ENCODE measurements around the gene CAMSAP1. TPM values are rescaled to one million over a fixed set of nuclear protein-coding genes. Genes with fewer than 3 reads are reported as not detected.
"Not testable (repeated sequence)": the region's sequence is repeated elsewhere in the genome, so short reads cannot be mapped to it uniquely, and the experiment has no call there.

CAMSAP1 gene
- total and polyA plus RNA-seq, 4 donors: 41.7 to 58.8 (median 45.0) TPM

DNA sequence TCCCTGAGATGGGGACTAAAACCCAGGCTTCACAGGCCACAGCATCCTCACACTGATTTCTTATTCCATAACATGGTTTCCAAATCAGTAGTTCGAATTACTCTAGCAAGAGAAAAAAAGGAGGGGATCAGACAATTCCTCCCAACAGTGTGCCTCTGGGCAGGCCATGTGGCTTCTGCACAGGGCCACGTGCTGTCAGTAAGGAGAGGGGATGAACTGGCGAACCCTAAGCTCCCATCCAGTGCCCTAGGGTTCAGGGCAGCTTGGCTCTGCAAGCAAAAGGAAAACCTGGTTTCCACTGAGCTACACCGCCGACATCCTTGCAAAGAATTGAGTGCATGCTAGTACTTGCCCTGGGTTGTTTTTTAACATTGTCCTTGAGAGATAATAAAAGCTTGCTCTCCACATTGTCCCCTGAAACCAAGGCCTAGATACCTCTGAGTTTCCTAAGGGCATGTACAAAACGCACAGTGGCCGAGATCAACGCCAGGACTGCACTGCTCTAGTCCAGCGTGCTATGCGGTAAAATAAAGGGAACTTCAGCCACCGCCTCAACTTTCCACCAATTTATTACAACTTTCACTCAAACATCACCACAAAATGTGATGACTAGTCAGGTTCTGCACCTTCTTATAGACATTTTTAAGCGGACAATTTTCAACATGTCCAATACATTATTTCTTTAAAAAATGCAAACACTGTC, 4.5 kb downstream of the CAMSAP1 start:
- Histone ChIP-seq H3K9me3 (ENCODE audit: control insufficient read depth, insufficient read depth, low read length) (no peaks in the 10 kb centered on the region), H3K36me3 (ENCODE audit: control insufficient read depth, insufficient read depth, low read length) (peaks cover 8% of the 10 kb centered on the region), H3K4me3 (ENCODE audit: low read depth, low read length) (no peak overlapping the region), H3K27me3 (ENCODE audit: control insufficient read depth, insufficient read depth, low read length) (no peaks in the 10 kb centered on the region), H3K27ac (ENCODE audit: low read depth, low read length) (no peak overlapping the region), H3K4me1 (ENCODE audit: control insufficient read depth, insufficient read depth, low read length) (peaks cover 30% of the 10 kb centered on the region)
- 90% methylated on average over 8 of the region's 12 CpGs for WGBS (ENCODE audit: insufficient coverage)
- no peak for DNase-seq (ENCODE audit: low read depth in 4 of 6, low spot score in 6 of 6)

DNA sequence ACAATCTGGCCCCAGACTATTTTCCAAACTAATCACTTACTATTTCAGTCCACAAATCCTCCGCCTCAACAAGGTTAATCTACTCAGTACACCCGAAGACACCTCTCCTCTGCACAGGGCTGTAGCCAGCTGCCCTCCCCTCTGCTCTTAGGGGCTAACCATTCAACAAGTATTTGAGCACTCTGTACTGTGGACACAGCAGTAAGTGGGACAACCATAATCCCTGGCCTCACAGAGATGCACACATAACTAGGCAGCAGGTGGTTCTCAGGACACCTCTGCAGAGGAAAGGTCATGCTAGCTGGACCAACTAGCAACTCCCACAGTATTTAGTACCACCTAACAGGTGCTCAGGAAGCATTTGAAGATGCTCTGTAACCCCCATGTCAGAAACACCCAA, 5.5 kb downstream of the CAMSAP1 start:
- no peak for DNase-seq (ENCODE audit: low read depth in 4 of 6, low spot score in 6 of 6)
- Histone ChIP-seq H3K27me3 (ENCODE audit: control insufficient read depth, insufficient read depth, low read length) (no peaks in the 10 kb centered on the region), H3K27ac (ENCODE audit: low read depth, low read length) (no peak overlapping the region), H3K4me1 (ENCODE audit: control insufficient read depth, insufficient read depth, low read length) (peaks cover 30% of the 10 kb centered on the region), H3K9me3 (ENCODE audit: control insufficient read depth, insufficient read depth, low read length) (no peaks in the 10 kb centered on the region), H3K4me3 (ENCODE audit: low read depth, low read length) (no peak overlapping the region), H3K36me3 (ENCODE audit: control insufficient read depth, insufficient read depth, low read length) (peaks cover 8% of the 10 kb centered on the region)
- WGBS (ENCODE audit: insufficient coverage): 90% methylated on average over 2 of the region's 2 CpGs

DNA sequence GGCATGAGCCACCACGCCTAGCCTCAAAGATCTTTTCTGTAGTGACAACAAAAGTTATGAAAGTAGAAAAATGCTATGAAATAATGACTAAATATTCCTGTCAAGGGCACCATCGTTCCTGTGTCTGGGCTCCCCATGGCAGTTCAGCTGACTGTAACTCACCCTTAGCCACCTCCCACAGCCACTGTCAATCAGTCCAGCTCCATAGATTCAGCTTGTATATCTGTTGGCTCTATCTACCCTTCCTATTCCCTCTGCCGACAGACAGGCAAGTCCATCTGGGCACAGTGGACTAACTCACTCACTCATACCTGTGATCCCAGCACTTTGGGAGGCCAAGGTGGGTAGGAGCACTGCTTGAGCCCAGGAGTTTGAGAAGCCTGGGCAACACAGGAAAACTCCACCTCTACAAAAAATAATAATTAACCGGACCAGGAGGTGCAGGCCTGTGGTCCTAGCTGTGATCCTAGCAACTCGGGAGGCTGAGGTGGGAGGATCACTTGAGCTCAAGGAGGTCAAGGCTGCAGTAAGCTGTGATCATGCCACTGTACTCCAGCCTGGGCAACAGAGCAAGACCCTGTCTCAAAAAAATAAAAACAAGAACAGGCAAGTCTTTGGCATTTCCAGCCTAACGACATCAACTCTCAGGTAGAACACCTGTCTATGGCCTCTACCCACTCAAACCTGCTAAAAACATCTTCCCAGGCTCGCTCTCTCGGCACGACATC, 6.2 kb downstream of the CAMSAP1 start:
- Histone ChIP-seq H3K27me3 (ENCODE audit: control insufficient read depth, insufficient read depth, low read length) (no peaks in the 10 kb centered on the region), H3K9me3 (ENCODE audit: control insufficient read depth, insufficient read depth, low read length) (no peaks in the 10 kb centered on the region), H3K27ac (ENCODE audit: low read depth, low read length) (no peak overlapping the region), H3K4me3 (ENCODE audit: low read depth, low read length) (no peak overlapping the region), H3K4me1 (ENCODE audit: control insufficient read depth, insufficient read depth, low read length) (peaks cover 30% of the 10 kb centered on the region), H3K36me3 (ENCODE audit: control insufficient read depth, insufficient read depth, low read length) (peaks cover 8% of the 10 kb centered on the region)
- DNase-seq (ENCODE audit: low read depth in 4 of 6, low spot score in 6 of 6): no peak
- WGBS (ENCODE audit: insufficient coverage): 90% methylated on average over 7 of the region's 9 CpGs

DNA sequence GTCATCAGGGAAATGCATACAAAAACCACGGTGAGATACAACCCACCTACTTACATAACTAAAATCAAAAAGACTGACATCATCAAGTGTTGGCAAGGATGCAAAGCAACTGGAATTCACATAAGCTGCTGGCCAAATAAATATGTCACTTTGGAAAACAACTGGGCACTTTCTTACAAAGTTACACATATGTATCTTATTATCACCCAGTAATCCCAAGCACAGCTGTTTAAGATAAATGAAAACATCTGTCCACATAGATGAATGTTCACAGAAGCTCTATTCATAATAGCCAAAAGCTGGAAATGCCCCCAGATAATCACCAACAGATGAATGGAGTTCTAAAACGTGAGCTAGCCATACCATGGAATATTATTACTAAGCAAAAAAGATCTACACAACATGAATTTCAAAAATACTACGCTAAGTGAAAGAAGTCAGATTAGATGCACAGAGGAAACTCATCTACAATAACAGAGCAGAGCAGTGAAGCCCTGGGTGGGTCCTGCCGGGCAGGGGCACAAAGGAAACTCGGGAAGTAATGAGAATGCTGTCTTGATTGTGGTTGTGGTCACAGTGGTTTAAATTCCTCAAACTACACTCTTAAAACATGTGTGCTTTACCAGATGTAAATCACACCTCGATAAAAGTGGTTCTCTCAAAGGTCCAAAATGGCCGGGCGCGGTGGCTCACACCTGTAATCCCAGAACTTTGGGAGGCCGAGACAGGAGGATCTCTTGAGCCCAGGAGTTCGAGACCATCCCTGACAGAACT, 8.5 kb downstream of the CAMSAP1 start:
- WGBS (ENCODE audit: insufficient coverage): 97% methylated on average over 7 of the region's 11 CpGs
- Histone ChIP-seq H3K36me3 (ENCODE audit: control insufficient read depth, insufficient read depth, low read length) (no peaks in the 10 kb centered on the region), H3K4me1 (ENCODE audit: control insufficient read depth, insufficient read depth, low read length) (peaks cover 16% of the 10 kb centered on the region), H3K9me3 (ENCODE audit: control insufficient read depth, insufficient read depth, low read length) (no peaks in the 10 kb centered on the region), H3K27me3 (ENCODE audit: control insufficient read depth, insufficient read depth, low read length) (no peaks in the 10 kb centered on the region), H3K27ac (ENCODE audit: low read depth, low read length) (no peak overlapping the region), H3K4me3 (ENCODE audit: low read depth, low read length) (no peak overlapping the region)
- no peak for DNase-seq (ENCODE audit: low read depth in 4 of 6, low spot score in 6 of 6)

DNA sequence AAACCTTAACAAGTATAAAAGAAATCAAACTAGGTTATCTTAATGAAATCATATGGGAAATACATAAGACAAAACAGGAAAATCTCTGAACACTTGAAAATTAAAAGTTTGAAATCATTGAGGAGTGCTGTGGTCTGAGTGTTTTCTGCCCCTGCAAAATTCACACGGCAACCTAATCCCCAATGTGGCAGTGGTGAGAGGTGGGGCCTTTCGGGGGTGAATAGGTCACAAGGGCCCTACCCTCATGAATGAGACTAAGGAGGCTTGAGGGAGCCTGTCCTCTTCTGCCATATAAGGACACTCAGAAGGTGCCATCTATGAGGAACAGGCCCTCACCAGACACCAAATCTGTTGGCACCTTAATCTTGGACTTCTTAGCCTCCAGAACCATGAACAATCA, 10.7 kb downstream of the CAMSAP1 start:
- H3K27me3 ChIP-seq (ENCODE audit: control insufficient read depth, insufficient read depth, low read length): no peaks in the 10 kb centered on the region
- H3K36me3 ChIP-seq (ENCODE audit: control insufficient read depth, insufficient read depth, low read length): no peaks in the 10 kb centered on the region
- no peaks in the 10 kb centered on the region for H3K9me3 ChIP-seq (ENCODE audit: control insufficient read depth, insufficient read depth, low read length)
- DNase-seq (ENCODE audit: low read depth in 4 of 6, low spot score in 6 of 6): no peak
- WGBS (ENCODE audit: insufficient coverage): no CpG with 5 or more reads among the region's 2 CpGs
- H3K27ac ChIP-seq (ENCODE audit: low read depth, low read length): no peak overlapping the region
- H3K4me1 ChIP-seq (ENCODE audit: control insufficient read depth, insufficient read depth, low read length): peaks cover 9% of the 10 kb centered on the region
- H3K4me3 ChIP-seq (ENCODE audit: low read depth, low read length): no peak overlapping the region

DNA sequence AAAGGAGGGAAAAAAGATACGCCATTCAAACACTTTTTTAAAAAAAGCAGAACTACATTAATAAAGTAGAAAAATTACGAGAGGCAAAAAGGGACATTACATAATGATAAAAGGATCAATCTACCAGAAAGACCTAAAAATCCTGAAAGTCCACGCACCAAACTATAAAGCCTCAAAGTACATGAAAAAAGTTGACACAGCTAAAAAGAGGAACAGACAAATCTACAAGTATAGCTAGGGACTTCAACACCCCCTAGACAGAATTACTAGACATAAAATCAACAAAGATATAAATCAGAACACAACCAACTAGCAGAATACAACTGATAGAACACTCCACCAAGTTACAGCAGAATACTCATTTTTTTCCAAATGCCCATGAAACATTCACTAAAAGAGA, 11.1 kb downstream of the CAMSAP1 start:
- H3K27ac ChIP-seq (ENCODE audit: low read depth, low read length): no peak overlapping the region
- no peak for DNase-seq (ENCODE audit: low read depth in 4 of 6, low spot score in 6 of 6)
- no peaks in the 10 kb centered on the region for H3K9me3 ChIP-seq (ENCODE audit: control insufficient read depth, insufficient read depth, low read length)
- H3K36me3 ChIP-seq (ENCODE audit: control insufficient read depth, insufficient read depth, low read length): no peaks in the 10 kb centered on the region
- H3K4me1 ChIP-seq (ENCODE audit: control insufficient read depth, insufficient read depth, low read length): peaks cover 10% of the 10 kb centered on the region
- H3K4me3 ChIP-seq (ENCODE audit: low read depth, low read length): no peak overlapping the region
- no peaks in the 10 kb centered on the region for H3K27me3 ChIP-seq (ENCODE audit: control insufficient read depth, insufficient read depth, low read length)
- 83% methylated on average over 1 of the region's 3 CpGs for WGBS (ENCODE audit: insufficient coverage)

DNA sequence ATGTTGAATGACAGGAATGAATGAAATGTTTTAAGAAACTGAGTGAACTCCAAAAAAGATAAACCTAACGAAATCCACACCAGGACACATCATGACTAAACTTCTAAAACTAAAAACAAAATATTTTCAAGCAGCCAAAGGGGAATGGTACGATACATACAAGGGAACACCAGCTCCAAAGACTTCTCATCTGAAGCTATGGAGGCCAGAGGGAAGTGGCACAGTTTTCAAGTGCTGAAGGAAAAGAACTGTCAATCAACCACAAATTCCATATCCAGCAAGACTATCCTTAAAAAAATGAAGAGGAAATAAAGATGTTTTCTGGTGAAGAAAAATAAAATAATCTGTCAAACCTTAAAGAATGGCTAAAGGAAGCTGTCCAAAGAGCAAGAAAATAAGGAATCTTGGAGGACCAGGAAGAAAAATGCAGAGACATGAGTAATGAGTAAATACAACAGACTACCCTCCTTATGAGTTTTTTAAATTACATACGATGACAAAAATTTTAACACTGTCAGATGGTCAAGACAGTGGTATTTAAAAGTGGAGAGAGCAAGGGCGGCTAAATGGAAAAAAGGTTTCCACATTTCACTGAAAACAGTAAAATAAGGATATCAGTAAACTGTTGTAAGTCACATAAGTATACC, 12.0 kb downstream of the CAMSAP1 start:
- H3K36me3 ChIP-seq (ENCODE audit: control insufficient read depth, insufficient read depth, low read length): no peaks in the 10 kb centered on the region
- DNase-seq (ENCODE audit: low read depth in 4 of 6, low spot score in 6 of 6): no peak
- peaks cover 18% of the 10 kb centered on the region for H3K4me1 ChIP-seq (ENCODE audit: control insufficient read depth, insufficient read depth, low read length)
- no peak overlapping the region for H3K4me3 ChIP-seq (ENCODE audit: low read depth, low read length)
- no peaks in the 10 kb centered on the region for H3K27me3 ChIP-seq (ENCODE audit: control insufficient read depth, insufficient read depth, low read length)
- H3K9me3 ChIP-seq (ENCODE audit: control insufficient read depth, insufficient read depth, low read length): no peaks in the 10 kb centered on the region
- no CpG with 5 or more reads among the region's 4 CpGs for WGBS (ENCODE audit: insufficient coverage)
- no peak overlapping the region for H3K27ac ChIP-seq (ENCODE audit: low read depth, low read length)

DNA sequence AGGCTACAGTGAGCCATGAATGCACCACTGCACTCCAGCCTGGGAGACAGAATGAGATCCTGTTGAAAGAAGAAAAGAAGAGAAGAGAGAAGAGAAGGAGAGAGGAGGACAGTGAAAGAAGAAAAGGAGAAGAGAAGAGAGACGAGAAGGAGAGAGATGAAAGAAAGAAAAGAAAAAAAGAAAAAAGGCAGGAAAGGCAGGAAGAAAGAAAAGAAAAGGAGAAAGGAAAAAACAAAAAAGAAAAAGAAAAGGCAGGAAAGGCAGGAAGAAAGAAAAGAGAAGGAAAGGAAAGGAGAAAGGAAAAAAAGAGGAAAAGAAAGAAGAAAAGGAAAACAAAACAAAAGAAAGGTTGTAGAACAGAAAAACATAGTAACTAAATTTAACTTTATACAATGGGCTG, 14.2 kb downstream of the CAMSAP1 start:
- no peak for DNase-seq (ENCODE audit: low read depth in 4 of 6, low spot score in 6 of 6)
- Histone ChIP-seq H3K9me3 (ENCODE audit: control insufficient read depth, insufficient read depth, low read length) (no peaks in the 10 kb centered on the region), H3K36me3 (ENCODE audit: control insufficient read depth, insufficient read depth, low read length) (peaks cover 9% of the 10 kb centered on the region), H3K27ac (ENCODE audit: low read depth, low read length) (no peak overlapping the region), H3K27me3 (ENCODE audit: control insufficient read depth, insufficient read depth, low read length) (no peaks in the 10 kb centered on the region), H3K4me1 (ENCODE audit: control insufficient read depth, insufficient read depth, low read length) (peaks cover 39% of the 10 kb centered on the region), H3K4me3 (ENCODE audit: low read depth, low read length) (no peak overlapping the region)
- WGBS (ENCODE audit: insufficient coverage): 82% methylated on average over 1 of the region's 1 CpG

DNA sequence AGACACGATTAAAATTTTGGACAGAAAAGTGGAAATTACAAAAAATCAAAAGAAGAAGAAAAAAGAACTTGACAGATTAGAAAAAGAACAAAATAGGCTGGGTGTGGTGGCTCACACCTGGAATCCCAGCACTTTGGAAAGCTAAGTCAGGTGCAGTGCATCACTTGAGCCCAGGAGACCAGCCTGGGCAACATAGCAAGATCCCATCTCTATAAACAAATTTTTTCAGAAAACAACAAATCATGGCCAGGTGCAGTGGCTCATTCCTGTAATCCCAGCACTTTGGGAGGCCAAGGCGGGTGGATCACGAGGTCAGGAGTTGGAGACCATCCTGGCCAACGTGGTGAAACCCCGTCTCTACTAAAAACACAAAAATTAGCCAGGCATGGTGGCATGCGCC, 15.0 kb downstream of the CAMSAP1 start:
- Histone ChIP-seq H3K4me1 (ENCODE audit: control insufficient read depth, insufficient read depth, low read length) (peaks cover 47% of the 10 kb centered on the region), H3K36me3 (ENCODE audit: control insufficient read depth, insufficient read depth, low read length) (peaks cover 17% of the 10 kb centered on the region)
- H3K27me3 ChIP-seq (ENCODE audit: control insufficient read depth, insufficient read depth, low read length); H3K27ac ChIP-seq (ENCODE audit: low read depth, low read length); H3K4me3 ChIP-seq (ENCODE audit: low read depth, low read length); DNase-seq (ENCODE audit: low read depth in 4 of 6, low spot score in 6 of 6); H3K9me3 ChIP-seq (ENCODE audit: control insufficient read depth, insufficient read depth, low read length): not testable (repeated sequence)
- WGBS (ENCODE audit: insufficient coverage): 100% methylated on average over 2 of the region's 6 CpGs
